ENCODE measurements around the gene GCNA.
A peak's percentile ranks its signal among the peaks of the same experiment; 100 is the strongest.

Gene GCNA, protein sequence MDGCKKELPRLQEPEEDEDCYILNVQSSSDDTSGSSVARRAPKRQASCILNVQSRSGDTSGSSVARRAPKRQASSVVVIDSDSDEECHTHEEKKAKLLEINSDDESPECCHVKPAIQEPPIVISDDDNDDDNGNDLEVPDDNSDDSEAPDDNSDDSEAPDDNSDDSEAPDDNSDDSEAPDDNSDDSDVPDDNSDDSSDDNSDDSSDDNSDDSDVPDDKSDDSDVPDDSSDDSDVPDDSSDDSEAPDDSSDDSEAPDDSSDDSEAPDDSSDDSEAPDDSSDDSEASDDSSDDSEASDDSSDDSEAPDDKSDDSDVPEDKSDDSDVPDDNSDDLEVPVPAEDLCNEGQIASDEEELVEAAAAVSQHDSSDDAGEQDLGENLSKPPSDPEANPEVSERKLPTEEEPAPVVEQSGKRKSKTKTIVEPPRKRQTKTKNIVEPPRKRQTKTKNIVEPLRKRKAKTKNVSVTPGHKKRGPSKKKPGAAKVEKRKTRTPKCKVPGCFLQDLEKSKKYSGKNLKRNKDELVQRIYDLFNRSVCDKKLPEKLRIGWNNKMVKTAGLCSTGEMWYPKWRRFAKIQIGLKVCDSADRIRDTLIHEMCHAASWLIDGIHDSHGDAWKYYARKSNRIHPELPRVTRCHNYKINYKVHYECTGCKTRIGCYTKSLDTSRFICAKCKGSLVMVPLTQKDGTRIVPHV

DNA sequence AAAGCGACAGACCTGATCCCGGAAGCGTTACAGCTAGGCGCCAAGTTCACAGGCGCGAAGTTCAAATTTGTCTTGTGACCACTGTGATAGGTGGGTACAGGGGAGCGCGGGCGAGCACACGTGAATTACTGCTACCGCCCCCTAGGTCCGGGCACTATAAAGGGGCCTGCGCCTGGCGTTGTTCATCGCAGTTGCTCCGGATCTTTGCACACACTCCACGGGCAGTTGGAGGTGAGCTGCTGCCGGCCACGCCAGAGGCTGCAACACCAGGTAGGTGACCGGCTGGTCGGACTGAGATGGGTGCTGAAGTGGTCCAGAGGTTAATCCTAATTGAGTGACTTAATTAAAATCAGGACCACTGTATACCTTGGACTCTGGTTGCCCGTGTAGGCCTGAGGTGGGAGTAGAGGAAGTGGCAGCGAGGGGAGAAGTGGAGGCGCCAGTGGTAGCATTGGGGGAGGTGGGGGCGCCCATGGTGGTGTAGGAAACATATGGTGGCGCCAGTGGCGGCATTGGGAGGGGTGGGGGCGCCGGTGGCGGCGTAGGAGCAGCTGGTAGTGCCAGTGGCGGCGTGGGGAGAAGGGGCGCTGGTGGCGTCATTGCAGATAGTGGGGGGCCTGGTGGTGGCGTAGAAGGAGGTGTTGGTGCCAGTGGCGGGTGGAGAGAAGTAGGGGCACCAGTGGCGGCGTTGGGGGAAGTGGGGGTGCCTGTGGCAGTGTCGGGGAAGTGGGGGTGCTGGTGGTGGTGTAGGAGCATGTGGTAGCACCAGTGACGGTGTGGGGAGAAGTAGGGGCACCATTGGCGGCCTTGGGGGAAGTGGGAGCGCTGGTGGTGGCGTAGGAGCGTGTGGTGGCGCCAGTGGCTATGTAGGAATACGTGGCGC lies at the start of gene GCNA:
GCNA (plus strand) TSS at position 185 of the 883 bp plus-strand sequence. CDS start 2,385 bp downstream, outside the sequence.
- DNase-seq: no peak

DNA sequence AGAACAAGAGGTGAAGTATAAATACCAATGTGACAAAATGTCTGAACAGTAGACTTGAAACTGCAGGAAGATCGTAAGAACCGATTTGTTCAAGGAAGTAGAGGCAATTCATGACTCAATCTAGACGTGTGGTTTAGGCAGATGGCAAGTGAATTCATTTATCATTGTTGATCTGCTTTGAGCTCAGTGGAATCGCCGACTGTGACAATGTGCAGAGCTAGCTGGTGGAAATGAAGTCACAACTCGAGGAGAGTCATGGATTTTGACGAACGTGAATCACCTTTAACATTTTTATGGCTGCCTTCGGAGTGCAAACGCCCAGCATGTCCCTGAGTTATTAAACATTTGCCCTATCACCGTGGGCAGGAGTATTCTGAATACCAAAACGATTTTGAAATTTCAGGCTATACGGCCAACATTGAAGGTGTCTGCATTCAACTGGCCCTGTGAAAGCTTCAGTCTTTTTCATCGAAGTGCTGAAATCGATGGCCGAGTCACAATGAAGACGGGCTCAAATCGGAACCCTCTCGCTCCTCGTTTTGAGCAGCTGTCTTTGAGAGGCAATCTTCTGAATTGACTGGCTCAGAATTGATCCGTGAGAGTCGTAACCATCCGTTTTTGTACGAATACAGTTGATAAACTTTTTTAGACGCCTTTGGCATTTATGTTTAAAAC lies 46.0 kb upstream of the GCNA start:
- no peak for DNase-seq

DNA sequence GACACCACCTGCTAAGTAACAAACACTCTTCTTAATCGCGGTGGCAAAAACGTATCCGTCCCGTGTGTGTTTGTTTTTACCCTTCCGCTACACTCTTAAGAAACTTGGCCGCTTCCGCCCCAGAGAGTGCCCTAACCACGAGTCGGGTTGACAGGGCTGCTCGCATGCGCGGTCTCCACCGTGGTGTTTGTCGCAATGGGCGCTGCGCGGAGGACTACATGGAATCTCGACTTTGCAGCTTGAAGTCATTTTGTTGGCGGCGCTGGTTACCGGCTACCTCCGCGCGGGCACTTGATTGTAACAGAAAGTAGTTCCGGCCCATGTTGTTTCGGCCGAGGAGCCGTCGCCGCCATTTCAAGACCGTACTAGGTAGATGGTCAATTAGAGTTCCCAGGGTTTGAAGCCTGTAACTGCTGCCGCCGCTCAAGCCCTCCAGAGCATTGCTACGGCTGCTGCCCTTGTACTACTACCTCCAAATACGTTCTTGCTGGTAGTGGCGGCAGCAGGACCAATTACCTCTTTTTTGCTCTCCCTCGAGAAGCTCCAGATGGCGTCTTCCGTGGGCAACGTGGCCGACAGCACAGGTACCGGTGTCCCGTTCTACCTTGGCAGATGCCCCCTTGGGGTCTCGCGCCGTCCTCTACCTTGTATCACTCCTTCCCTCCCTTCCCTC lies 45.3 kb upstream of the GCNA start, which contains the start of gene OGT:
OGT (plus strand) TSS at position 352 of the 673 bp plus-strand sequence; CDS start at position 548, 196 bp downstream.
- DNase-seq: peak; percentile 89

DNA sequence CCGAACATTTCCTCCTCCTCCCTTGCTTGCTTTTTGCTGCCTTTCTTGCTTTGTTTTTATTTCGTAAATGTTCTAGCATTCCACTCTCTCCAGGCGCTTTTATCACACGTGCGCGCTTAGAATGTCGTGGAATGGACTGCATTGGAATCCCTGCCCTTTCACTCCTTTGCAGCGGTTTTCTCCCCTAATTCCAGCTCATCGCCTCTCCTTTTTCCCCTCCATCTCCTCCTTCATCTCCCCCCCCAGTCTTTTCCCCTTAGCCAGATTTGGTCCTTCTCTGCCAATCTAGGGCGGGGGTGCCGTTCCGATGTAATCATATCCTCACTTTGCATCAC lies 44.8 kb upstream of the GCNA start:
- no peak for DNase-seq

DNA sequence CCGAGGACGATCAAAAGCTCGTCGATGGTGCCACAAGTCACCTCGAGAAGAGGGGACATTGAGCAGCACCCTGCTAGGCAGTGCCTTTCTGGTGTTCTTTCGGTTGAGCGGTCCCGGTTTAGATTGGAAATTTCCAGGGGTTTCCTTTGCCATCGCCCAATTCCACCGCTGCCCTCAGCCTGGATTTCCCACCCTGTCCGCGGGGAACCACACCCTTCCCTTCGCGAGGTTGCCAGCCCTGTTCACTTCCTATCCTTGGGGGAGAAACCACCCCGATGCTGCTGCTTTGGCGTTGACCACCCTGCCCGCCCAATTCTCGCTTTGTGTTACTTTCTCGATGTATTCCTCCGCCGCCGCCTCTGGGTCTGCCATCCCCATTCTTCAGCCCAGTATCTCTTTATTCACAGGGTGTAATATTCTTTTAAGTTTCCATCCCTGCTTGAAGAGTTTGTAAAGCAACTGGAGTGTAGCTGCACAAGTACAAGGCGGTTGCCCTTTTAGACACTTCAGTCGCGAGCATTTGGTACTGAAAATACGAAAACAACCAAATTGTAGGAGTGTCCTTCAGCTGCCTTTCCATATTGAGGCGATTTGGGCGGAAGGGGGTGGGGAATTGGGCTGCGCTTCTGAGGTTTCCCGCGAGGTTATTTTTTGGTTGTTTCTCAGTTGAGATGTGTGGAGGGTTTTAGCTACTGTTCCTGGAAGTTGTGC lies 44.2 kb upstream of the GCNA start:
- peak; percentile 44 for DNase-seq

DNA sequence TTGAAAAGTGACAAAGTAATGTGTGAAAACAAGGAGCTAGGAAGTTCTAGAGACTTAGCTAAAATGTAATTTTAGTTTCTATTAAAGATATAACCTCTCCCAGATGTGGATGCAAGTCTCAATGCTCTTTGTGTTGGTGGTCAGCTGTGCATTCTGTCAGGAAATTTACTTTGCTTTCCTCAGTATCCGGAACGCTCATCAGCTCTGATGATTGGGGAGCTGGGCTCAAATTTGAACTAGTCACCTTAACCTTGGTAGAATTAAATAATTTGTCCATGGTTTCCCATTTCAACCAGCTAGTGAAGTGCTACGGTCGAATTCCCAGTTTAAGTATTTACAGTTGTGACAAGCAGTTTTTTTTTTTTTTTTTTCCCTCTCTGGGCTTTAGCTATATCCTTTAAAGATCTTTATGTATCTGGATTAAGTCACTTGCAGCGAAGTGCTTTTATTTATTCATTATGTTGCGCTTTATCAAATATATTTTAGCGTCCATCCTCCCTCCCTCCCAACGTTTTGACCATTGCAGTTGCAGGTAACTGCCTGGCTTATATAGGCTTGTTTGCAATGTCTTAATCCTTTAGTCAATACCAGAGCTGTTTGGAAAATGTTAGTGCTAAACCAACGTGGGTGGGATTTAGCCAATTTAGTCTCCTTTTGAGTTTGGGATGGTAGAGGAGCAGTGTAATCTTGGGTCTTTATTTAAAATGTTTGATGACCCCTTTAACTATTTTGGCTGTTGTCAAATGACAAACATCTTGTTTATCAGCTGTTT lies 43.3 kb upstream of the GCNA start:
- no peak for DNase-seq

DNA sequence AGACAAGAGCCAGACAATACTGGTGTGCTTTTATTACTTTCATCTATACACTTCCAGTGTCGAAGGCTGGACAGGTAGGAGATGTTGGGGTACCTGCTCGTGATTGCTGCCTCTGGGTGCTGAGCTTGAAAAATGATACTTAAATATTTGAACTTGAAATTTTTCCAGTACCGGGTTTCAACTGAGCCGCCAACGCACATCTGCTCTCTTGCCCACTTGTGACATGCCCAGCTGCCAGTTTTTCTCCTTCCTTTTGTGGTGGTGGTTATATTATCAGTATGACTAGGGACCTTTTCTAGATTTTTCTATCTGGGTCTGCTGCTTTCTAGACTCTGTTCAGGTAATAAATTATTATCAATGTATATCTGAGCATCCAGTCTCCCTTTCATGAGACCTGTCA lies 42.0 kb upstream of the GCNA start:
- no peak for DNase-seq

DNA sequence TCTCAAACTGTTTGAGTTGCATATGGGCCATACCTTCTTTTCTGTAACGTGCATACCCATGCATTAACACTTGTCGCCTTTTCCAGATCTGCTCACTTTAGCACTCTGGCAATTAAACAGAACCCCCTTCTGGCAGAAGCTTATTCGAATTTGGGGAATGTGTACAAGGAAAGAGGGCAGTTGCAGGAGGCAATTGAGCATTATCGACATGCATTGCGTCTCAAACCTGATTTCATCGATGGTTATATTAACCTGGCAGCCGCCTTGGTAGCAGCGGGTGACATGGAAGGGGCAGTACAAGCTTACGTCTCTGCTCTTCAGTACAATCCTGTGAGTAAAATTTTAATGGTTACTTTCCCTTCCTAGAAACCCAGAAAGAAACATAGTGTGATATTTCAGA lies 40.5 kb upstream of the GCNA start:
- no peak for DNase-seq

DNA sequence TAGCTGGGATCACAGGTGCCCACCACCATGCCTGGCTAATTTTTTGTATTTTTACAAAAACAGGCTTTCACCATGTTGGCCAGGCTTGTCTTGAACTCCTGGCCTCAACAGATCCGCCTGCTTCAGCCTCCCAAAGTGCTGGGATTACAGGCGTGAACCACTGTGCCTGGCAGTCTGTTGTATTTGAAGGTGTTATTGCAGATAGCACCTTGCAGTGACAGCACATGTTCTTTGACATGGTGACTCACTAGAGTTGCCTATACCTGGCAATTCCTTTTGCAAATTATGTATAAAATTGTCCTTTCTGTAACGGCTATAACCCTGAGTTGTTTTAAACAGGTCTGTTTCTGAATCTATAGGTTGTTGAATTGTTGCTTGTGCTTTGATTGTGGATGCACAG lies 37.4 kb upstream of the GCNA start:
- DNase-seq: no peak

DNA sequence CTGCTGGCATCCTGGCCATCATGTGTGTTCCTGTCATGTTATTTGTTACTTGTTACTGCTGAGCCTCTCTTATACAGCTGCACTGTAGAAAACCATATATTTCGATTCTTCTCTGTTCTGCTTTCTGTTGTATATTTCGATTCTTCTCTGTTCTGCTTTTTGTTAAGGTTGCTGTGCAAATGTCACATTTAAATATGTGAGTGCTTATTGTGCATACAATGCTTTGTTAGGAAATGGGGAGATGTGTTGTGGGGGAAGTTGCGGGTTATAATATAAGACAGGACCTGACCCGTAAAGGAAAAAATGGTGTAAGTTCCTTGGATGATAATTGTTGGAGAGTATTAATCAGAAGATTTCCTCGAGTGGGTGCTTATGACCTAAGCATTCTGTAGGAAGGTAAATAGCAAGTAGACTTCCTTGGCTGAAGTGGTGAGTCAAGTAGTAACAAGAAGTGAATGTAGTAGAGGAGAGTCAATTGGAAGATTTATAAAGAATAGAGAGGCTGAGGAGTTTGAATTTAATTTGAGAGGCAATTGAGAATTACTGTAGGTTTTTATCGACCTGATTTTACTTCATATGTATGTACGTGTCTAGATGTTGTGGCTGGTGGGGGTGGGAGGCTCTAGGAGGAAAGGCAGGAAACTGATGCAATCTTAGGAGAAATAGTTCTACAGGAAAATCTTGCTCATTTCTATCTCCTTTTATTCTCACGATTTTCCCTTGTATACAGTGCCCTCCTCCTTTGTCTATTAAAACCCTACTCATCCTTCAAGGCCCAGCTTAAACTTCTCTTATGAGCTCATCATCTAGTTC lies 36.8 kb upstream of the GCNA start:
- DNase-seq: no peak

DNA sequence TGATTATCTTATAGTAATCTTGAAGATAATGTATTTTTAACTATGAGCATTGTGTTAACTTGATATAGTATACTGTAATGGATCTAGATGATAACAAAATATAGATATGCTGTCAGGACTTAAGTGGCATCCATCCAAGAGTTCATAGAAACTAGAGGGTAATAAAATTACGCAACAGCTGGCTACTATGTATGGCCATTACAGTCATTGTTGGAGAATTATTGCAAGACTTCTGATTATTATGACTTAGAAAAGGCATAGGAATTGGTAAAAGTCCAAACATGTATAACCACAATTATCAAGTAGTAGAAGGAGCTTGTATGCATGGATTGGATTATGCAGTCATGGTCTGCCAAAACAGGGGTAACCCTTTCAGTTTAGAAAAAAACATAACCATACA lies 35.8 kb upstream of the GCNA start:
- no peak for DNase-seq

DNA sequence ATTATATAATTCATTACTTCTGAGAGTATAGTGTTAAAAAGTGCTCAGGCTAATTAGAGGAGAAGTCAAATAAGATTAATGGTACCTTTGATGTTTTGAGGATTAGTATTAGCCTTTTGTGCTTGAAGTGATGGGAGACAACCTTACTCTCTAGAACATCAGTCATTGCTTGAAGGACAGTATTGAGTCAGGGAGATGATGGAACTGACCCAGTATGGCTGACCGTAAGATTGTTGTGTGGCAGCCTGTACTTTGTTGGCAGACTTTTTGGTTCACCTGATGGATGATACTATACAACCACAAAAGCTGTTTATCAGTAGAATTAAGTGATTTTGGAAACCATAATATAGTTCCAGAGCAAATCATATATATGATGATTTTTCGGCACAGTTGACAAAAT lies 35.4 kb upstream of the GCNA start:
- no peak for DNase-seq

DNA sequence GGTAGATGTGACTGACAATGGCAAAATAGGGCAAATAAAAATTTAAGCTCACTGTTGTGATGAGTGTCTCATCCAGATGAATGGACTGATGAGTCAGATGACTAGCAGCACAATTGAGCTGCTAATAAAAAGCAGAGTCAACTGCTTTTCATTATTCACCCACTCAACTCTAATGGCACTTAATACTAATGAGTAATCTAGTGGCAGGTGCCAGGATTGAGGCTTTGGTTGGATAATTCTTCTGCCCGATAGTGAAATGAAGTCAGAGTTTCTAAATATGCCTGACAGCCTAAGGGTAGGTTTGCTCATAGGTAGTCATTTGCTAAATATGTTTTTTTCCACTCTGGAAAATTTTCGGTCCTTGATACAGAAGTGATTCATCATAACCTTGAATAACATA lies 34.9 kb upstream of the GCNA start:
- no peak for DNase-seq

DNA sequence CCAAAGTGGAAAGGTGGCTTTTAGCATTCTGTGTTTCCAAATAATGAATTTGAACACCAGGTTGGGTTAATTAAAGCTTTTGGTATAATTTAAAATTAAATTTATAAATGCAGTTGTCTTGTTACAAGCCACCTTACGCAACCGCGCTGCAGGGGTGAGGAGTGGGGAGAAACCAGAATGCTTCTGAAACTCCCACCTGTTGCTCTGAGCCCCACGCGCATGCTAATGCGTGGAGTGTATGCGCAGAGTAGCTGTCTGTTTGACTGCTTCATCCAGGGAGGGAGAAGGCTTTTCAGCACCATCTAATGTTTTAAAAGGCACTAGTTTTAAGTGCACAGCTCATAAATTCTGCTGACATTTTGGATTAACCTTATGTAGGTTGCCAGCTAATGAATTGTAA lies 32.9 kb upstream of the GCNA start:
- no peak for DNase-seq

DNA sequence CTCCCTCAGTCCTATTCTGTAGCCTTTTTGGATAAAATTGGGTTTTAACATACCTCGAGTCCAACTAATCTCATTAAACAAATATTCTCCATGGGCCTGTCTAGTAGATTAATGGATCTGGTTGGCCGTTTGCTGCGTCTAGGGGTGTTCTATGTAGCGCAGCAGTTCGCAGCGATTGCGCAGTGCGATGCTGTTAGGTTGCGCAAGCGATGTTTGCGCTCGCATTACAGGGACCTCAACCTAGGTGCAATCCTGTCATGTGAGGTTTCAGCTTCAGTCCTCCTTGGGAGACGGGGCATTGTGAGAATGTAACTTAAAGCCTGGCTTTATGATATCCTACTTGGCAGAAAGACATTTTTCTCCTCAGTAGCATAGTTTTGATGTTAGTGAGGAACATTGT lies 31.4 kb upstream of the GCNA start:
- no peak for DNase-seq

DNA sequence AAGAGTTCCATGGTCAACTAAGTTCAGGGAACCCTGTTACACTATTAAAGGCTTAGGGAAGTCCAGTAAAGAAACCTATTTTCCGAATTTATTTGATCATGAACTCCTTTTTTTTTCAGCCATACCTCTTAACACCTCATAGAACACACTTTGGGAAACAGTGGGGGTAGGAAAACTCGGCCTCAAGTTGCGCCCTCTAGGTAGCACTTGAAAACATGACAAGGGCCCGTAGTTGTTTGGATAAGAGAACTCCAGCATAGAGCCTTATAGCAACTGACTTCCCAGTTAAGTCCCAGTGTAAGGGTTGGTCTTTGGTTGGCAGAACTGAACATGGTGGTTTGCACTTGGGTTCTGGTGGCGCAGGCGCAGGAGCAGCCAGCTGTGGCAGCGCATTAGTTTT lies 30.9 kb upstream of the GCNA start:
- no peak for DNase-seq

DNA sequence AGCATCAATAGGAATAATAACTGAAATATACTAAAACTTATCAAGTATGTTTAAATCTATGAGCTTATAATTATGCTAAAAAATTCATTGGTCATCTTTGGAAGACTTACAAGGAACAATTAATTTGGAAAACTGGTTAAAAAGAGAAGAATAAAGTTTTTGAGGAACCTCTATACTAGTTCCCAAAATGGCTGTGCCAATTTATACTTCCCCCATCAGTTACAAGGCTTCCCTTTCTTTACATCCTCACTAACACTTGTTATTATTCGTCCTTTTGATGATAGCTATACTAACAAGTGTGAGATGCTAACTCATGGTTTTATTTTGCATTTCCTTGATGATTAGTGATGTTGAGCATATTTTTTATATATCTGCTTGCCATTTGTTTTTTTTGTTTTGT lies 28.3 kb upstream of the GCNA start:
- no peak for DNase-seq

DNA sequence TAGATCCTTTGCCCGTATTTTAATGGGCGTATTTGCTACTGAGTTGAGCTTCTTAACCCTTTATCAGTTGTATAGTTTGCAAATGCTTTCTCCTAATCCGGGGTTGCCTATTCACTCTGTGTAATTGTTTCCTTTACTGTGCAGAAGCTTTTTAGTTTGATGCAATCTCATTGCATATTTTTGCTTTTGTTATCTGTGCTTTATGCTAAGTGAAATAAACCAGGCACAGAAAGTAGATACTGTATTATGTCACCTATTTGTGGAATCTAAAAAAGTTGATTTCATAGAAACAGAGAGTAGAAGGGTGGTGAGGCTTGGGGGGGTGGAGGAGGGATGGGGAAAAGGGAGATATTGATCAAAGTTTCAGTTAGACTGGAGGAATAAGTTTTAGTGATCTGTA lies 27.7 kb upstream of the GCNA start:
- DNase-seq: no peak

DNA sequence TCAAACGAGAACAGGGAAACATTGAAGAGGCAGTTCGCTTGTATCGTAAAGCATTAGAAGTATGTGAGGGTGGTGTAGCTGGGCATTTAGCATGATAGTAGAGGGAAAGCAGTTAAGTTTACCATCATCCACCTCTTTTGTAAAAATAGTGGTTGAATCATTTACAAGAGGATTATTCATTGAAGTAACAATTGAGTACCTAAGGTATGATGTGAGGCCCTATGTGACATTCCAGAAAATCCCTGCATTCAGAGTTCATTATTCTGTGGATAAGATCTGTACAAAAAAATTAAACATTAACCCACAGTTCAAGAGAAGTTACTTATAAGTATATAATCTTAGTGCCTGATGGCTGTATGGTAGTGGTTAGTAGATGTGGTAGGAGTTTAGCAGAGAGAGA lies 22.2 kb upstream of the GCNA start:
- DNase-seq: no peak

DNA sequence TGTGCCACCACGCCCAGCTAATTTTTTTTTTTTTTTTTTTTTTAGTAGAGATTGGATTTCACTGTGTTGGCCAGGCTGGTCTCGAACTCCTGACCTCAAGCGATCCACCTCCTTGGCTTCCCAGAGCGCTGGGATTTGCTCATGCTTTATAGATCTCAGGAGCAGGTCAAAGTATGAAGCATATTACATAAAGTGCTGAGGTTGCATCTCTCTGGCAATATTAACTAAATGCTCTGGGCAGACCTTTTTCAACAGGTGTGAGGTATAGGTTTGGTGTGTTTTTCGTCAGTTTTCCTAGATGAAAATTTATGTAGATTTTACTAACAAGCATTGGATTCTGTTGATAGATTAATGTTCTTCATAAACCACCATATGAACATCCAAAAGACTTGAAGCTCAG lies 19.3 kb upstream of the GCNA start:
- no peak for DNase-seq

Measured in NK-92 treated with Interleukin-12 subunit alpha and Interleukin-12 subunit beta, amount 100 ng/mL, for 24 hours (cell line).